Smooth muscle cell of the brain vasculature (primary cell): ENCODE results near the gene MIA2.
A peak's percentile ranks its signal among the peaks of the same experiment; 100 is the strongest.

Experiments
- DNase-seq: peaks from one replicate; pipeline ENCODE4 v3.0.0-alpha.2; 2012; ENCODE audit warnings: low read depth, low spot score

Gene MIA2

GRCh38 chr14:39384177-39384576, 150.5 kb downstream of the MIA2 start:
- DNase-seq = no peak

DNA sequence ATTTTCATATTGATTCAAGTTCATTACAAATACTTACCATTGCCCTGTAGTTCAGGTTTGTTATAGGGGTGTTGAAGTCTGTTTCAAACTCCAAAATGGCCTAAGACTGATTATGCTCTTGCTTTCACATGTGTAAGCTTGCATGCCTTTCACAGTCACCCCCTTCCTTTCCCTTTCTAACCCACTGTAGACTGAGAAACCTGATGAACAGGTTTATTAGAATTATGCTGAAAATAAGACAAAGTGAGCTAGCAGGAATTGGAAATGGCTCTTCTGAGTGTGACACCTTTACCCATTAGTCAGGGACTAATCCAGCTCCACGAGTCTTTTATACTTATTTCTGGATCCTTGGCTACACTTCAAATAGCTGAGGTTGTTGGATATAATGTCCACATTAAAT, 159.6 kb downstream of the MIA2 start:
- no peak for DNase-seq

- DNase-seq = no peak
These were observed 162.0 kb downstream of the MIA2 start for GRCh38 chr14:39395555-39396254.

DNA sequence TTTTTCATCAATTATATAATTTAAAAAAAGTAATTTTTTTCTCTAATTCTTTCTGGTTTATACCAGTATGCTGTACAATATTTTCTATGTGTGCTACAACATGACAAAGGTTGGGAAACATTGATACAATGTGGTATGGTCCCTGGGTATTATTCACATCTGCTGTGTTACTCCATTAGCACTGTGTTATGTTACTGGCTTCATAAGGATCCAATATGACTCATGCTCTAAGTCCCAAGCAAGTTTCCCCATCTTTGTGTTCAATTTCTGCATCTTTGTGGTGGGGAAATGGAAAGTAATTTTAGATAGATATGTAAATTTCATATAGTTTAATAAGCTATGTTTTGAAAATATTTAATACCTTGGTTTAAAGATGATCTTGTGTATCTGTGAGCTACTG, 162.7 kb downstream of the MIA2 start:
- no peak for DNase-seq

DNA sequence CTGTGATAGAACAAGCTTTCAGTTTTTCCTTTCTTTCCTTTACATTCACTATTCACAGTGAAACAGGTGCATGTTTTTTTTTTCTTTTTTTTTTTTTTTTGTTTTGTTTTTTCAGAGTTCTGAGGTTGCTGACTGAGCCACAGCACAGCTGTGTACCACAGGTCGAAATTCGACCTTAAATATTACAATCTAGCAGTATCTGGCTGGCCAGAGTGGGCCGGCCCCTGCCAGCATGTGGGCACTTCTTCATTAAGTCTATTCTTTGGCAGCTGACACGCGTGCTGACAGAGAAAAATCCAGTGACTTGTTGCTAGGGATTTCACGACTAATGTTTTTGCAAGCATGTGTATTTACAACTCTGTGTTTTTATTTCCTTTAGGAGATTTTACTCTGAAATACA, 164.7 kb downstream of the MIA2 start:
- DNase-seq = no peak

GRCh38 chr14:39406560-39406959, 172.8 kb downstream of the MIA2 start:
- no peak for DNase-seq

DNA sequence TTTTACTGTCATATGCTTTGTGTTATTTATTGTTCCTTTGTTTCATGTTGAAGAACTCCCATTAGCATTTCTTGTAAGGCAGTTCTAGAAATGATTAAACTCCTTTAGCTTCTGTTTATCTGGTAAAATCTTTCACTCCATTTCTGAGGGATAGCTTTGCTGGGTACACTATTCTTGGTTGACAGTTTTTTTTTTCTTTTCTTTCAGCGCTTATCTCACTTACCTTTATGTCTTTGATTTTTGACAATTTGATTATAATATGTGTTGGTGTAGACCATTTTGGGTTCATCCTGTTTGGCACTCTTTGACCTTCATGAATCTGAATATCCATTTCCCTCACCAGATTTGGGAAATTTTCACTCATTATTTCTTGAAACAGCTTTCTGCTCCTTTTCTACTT, 182.4 kb downstream of the MIA2 start:
- DNase-seq = no peak

GRCh38 chr14:39417014-39417413, 183.3 kb downstream of the MIA2 start:
- no peak for DNase-seq

DNA sequence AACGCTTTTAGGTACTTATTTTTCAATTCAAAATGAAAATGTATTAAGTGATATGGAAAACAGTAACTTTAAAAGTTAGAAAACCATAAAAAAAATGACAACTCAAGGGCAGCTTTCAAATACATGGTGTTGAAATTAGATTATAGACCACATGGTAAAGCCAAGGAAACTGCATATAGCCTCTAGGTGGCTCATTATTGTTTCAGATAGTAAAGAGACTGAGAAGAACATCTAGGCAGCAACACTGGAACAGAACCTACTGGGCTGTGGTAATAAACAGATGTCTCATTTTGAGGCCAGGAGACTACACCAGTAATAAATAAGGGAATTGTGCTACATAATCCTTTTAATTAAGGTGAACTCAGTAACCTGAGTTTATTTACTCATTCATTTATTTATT, 185.6 kb downstream of the MIA2 start:
- DNase-seq = no peak

- no peak for DNase-seq
These were observed 188.5 kb downstream of the MIA2 start for GRCh38 chr14:39422243-39422642.

GRCh38 chr14:39423793-39424192, 190.1 kb downstream of the MIA2 start:
- no peak for DNase-seq

DNA sequence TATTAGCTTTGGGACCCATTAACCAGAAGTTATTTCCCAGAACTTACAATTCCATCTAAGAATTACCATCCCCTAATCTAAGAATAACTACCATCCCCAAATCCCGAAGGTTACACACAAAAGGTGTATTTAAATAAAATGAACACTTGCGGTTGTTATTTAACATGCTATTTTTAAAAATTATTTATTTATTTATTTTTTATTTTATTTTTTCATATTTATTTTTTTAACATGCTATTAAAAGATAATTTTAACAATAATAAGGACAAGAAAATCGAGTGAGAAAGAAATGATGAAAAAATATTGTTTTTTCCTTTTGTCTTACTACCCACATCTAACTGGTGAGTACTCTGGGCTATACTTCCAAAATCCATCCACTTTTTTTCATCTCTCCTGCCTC, 192.2 kb downstream of the MIA2 start:
- DNase-seq = no peak

DNA sequence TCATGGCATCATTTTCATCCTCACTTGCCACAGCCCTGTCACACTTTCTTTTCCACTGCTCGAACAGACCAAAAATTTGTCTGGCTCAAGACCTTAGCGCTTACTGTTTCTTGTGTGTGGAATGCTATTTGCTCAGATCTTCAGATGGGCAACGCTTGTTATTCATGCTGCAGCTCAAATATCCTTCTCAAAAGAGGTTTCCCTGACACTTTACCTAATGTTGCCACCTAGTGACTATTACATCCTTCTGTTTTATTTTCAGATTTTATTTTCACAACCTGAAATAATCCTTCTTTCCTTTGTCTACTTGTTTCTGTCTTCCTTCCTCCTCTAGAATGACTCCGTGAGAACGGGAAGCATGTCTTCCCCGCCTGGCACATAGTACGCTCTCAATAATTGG, 192.9 kb downstream of the MIA2 start:
- no peak for DNase-seq

GRCh38 chr14:39428118-39428517, 194.4 kb downstream of the MIA2 start:
- no peak for DNase-seq

- no peak for DNase-seq
These were observed 197.2 kb downstream of the MIA2 start for GRCh38 chr14:39430762-39431415.

DNA sequence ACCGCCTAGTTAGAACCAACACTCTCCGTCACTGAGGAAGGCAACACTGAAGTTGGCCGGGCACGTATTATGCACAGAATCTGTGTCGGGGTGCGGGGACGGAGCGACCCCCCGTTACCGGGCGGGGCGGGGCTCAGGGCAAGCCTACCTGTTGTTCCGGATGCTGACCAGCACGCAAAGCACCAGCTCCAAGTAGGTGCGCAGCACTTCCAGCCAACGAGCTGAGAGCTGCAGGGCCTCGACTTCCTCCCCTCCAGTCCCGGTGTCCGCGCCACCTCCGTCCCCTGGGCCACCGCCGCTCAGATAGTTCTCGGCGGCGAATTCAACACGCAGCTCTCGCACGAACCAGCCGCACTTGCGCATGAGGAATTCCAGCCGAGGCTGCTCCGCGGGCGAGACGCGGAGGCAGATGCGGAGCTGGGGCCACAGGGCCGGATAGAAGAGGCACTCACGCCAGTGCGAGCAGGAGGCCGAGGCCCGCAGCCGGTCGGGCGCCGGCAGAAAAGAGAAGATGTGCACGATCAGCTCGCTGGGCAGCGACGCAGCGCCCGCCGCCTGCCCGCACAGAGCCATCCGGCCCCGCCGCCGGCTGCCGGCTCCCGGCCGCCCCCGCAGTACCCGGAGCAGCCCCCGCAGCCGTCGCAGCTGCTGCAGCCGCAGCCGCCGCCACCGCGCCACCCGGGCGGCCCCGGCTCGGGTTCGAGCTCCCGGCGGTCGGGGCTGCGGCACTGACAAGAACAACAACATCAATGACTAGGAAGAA, 197.9 kb downstream of the MIA2 start:
- DNase-seq = no peak

GRCh38 chr14:39432179-39432618, 198.5 kb downstream of the MIA2 start, which contains the start of gene FBXO33:
Gene FBXO33, minus strand, starts transcription at chr14:39432433. Its CDS starts 271 bp downstream, at chr14:39432162.
- peak; percentile 93 for DNase-seq

DNA sequence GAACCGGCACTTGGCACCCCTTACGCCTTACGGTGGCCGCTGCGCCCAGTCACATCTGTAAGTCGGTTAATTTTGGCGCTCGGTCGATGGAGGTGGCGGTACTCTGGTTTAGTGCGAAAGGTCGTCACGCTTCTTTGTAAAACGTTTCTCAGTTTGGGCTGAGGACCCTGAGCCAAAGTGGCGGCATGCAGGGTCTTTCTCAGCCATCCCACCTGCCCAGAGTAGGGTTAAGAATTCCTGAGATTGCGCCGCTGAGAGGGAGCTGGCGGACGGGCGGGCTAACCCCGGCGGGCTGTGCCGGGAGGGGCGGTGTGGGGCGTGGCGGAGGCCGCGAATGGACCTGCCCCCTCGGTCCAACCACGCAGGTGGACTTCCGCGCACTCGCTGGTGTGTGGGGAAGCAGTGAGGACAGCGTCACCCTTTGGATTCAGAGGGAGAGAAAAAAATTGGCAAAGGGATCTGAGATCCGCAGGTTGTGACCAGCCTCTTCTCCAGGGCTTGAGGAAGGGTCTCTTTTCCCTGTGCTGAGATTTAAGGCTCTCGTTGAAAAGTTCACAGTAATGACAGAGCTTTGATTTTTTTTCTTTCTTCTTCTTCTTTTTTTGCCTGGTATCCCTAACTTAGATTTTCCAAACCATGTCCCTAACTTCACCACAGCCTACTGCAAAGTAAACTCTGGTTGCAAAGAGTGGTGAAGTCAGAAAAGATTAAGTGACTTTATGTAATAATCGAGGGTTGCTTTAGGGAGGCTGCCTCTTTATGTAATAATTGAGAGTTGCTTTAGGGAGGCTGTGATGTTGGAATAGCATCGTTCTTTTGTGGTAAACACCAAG, 199.1 kb downstream of the MIA2 start:
- peak; percentile 21 for DNase-seq

DNA sequence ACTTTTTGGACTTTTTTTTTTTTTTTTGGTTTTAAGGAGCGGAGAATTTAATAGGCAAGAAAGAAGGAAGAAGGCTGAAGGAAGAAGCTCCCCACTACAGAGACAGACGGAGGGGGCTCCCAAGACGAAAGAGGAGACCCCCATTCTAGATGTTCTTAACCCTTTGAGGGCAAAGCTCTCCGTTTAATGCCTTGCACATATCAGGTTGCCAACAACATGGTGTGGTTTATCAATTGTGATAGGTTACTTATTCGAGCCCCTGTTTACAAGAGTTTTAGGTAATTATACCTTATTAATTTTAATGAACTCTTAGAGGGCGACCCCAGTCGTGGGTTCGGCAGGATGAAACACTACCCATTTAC, 199.7 kb downstream of the MIA2 start:
- DNase-seq = no peak

GRCh38 chr14:39434401-39434800, 200.7 kb downstream of the MIA2 start:
- DNase-seq = no peak

DNA sequence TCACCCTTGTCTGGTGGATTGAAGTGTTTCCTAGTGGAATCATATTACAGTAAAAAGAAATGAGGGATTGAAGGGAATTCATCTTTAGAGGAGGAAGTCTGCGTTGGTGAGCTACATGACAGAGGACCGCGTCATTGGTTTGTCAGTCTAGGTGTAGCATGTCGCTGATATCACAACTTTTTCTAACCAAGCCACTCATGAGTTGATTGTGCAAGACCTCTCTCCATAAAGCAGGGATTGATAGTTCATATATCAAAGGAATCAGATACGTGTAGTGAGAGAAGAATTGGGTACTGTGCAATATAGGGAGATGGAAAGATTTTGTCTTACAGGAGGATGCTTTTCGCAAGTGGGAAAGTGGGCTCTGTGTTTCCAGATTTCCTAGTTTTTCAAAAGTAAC, 201.5 kb downstream of the MIA2 start:
- DNase-seq = no peak
